Measurements from ENCODE around the gene SYCP2L. TPM values are rescaled to one million over a fixed set of nuclear protein-coding genes. Genes with fewer than 3 reads are reported as not detected.
"Not testable (repeated sequence)": the region's sequence is repeated elsewhere in the genome, so short reads cannot be mapped to it uniquely, and the experiment has no call there.

SYCP2L gene
- polyA plus RNA-seq, 1 donor from 2014 or later = 9.4 TPM

- H3K4me2 ChIP-seq (ENCODE audit: low read length) = no peak overlapping the region
- TF ChIP-seq MXI1 (conservative IDR thresholded peaks at IDR 0.05; ENCODE audit: poor library complexity, severe bottlenecking) (no peak), TAF1 (IDR thresholded peaks at IDR 0.05; ENCODE audit: low read depth) (no peak)
- H3K27me3 ChIP-seq (ENCODE audit: insufficient read depth, low read depth, low read length) = no peaks in the 10 kb centered on the region
- H3K36me3 ChIP-seq (ENCODE audit: insufficient read depth, low read length) = no peaks in the 10 kb centered on the region
- no peaks in the 10 kb centered on the region for H3K9me2 ChIP-seq (ENCODE audit: insufficient read depth, low read length)
- H3F3A ChIP-seq (ENCODE audit: insufficient read depth, low read length, poor library complexity, severe bottlenecking) = no peaks in the 10 kb centered on the region
- no peak overlapping the region for H2AFZ ChIP-seq (ENCODE audit: low read depth, low read length)
- H3K9me3 ChIP-seq (ENCODE audit: low read length) = no peaks in the 10 kb centered on the region
- no peak overlapping the region for H3K4me3 ChIP-seq (ENCODE audit: low read length)
- H3K9ac ChIP-seq (ENCODE audit: low read length) = no peak overlapping the region
- no peak overlapping the region for H3K27ac ChIP-seq (ENCODE audit: low read length)
- no peaks in the 10 kb centered on the region for H3K79me2 ChIP-seq (replicated peaks; ENCODE audit: insufficient read depth, low read length)
- H4K20me1 ChIP-seq (ENCODE audit: insufficient read depth) = no peaks in the 10 kb centered on the region
Measured at GRCh38 chr6:11002176-11002575, 115.3 kb downstream of the SYCP2L start.

- H3K27ac ChIP-seq (ENCODE audit: low read length); H3K9me3 ChIP-seq (ENCODE audit: low read length); H3K36me3 ChIP-seq (ENCODE audit: insufficient read depth, low read length); H2AFZ ChIP-seq (ENCODE audit: low read depth, low read length); H3K9ac ChIP-seq (ENCODE audit: low read length); H4K20me1 ChIP-seq (ENCODE audit: insufficient read depth); H3F3A ChIP-seq (ENCODE audit: insufficient read depth, low read length, poor library complexity, severe bottlenecking); H3K27me3 ChIP-seq (ENCODE audit: insufficient read depth, low read depth, low read length); H3K4me3 ChIP-seq (ENCODE audit: low read length); H3K79me2 ChIP-seq (replicated peaks; ENCODE audit: insufficient read depth, low read length); H3K9me2 ChIP-seq (ENCODE audit: insufficient read depth, low read length); H3K4me2 ChIP-seq (ENCODE audit: low read length): not testable (repeated sequence)
Measured at GRCh38 chr6:11003297-11003696, 116.4 kb downstream of the SYCP2L start.

GRCh38 chr6:11006061-11006460, 119.2 kb downstream of the SYCP2L start:
- no peaks in the 10 kb centered on the region for H3K9me2 ChIP-seq (ENCODE audit: insufficient read depth, low read length)
- H3K27me3 ChIP-seq (ENCODE audit: insufficient read depth, low read depth, low read length) = no peaks in the 10 kb centered on the region
- no peaks in the 10 kb centered on the region for H3K79me2 ChIP-seq (replicated peaks; ENCODE audit: insufficient read depth, low read length)
- no peak overlapping the region for H3K27ac ChIP-seq (ENCODE audit: low read length)
- H4K20me1 ChIP-seq (ENCODE audit: insufficient read depth) = no peaks in the 10 kb centered on the region
- H3K4me3 ChIP-seq (ENCODE audit: low read length) = no peak overlapping the region
- no peak overlapping the region for H3K4me2 ChIP-seq (ENCODE audit: low read length)
- H2AFZ ChIP-seq (ENCODE audit: low read depth, low read length) = no peak overlapping the region
- H3K9ac ChIP-seq (ENCODE audit: low read length) = no peak overlapping the region
- no peaks in the 10 kb centered on the region for H3K36me3 ChIP-seq (ENCODE audit: insufficient read depth, low read length)
- no peaks in the 10 kb centered on the region for H3F3A ChIP-seq (ENCODE audit: insufficient read depth, low read length, poor library complexity, severe bottlenecking)
- TF ChIP-seq POLR2AphosphoS5 (IDR thresholded peaks at IDR 0.05) (no peak), CTCF (IDR thresholded peaks at IDR 0.05; ENCODE audit: poor library complexity, severe bottlenecking) (no peak), EZH2 (IDR thresholded peaks at IDR 0.05; ENCODE audit: borderline replicate concordance, insufficient read depth, low read length, poor library complexity, severe bottlenecking) (no peak), SMC3 (conservative IDR thresholded peaks at IDR 0.05; ENCODE audit: poor library complexity) (no peak), EP300 (conservative IDR thresholded peaks at IDR 0.05; ENCODE audit: poor library complexity, severe bottlenecking) (no peak), TAF1 (IDR thresholded peaks at IDR 0.05; ENCODE audit: low read depth) (no peak), MXI1 (conservative IDR thresholded peaks at IDR 0.05; ENCODE audit: poor library complexity, severe bottlenecking) (no peak), REST (IDR thresholded peaks at IDR 0.05; ENCODE audit: borderline replicate concordance) (no peak), RAD21 (conservative IDR thresholded peaks at IDR 0.05) (no peak)
- no peaks in the 10 kb centered on the region for H3K9me3 ChIP-seq (ENCODE audit: low read length)
